ENCODE data around the gene HOXD8. TPM values are rescaled to one million over a fixed set of nuclear protein-coding genes. Genes with fewer than 3 reads are reported as not detected.

The HOXD8 gene
- total RNA-seq, 6 donors from 2014 or later, result 0.43 to 2.3 (median 0.74) TPM; not detected in 1

DNA sequence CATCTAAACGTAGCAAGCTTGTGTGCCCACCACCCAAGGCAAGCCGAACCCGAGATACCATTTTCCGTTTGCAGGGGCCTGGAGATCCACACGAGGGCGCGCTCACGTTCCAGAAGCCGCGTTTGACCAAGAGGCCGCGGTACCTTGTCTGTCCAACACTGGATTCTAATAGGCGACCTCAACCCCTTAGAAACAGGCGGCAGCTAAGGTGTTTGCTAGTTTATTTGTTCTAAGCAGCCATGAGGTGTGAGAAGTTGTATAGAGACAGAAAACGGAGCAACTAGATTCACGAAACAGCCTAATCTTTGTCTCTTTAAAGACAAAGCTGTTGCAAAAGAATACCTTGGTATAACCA lies 18.2 kb upstream of the HOXD8 start:
- TF ChIP-seq CTCF (IDR thresholded peaks at IDR 0.05), result peak in 3 of 6 experiments; percentile 10 to 19 (median 15)
- no peak for TF ChIP-seq EP300 (IDR thresholded peaks at IDR 0.05)
- DNase-seq, result no peak
- Histone ChIP-seq H3K9me3 (no peaks in the 10 kb centered on the region), H3K27ac (no peak overlapping the region), H3K27me3 (peaks cover 2 to 88% (median 57%) of the 10 kb centered on the region in 4 donors), H3K4me3 (no peak overlapping the region), H3K4me1 (peaks cover 10 to 24% (median 21%) of the 10 kb centered on the region in 4 donors), H3K36me3 (no peaks in the 10 kb centered on the region)
- ATAC-seq (ENCODE audit: low FRiP score in 2 of 2), result peak in 1 of 2 donors; percentile 52
- WGBS, 2 donors, result 3% methylated on average over 16 of the region's 16 CpGs

DNA sequence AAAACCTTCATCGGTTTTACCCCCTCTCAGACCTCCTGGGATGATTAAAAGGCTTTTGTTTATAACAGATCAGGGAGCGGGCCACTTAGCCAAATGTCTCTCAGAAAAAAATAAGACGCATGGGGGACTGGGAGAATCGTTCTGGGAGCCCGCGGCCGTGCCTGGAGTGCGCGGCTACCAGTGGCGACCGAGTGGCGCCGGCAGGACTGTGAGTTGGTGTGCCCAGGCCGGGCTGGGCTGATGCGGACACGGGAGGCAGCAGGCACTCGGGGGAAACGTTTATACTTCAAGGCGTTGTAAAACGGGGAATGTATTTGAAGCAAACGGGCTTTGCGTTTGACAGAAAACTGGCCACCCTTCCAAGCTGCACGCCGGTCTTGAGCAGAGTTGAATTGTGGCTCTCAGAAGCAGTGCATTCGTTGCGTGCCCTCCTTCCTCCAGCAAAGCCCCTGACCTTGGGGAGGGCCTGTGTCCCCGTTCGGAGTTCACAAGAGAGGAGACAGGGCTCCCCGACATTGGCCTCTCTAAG lies 17.6 kb upstream of the HOXD8 start:
- no peak overlapping the region for H3K27ac ChIP-seq

GRCh38 chr2:176112375-176113302 lies 16.9 kb upstream of the HOXD8 start:
- DNase-seq, result peak in 1 of 2 donors; percentile 33
- Histone ChIP-seq H3K9me3 (no peaks in the 10 kb centered on the region), H3K36me3 (no peaks in the 10 kb centered on the region), H3K27ac (no peak overlapping the region), H3K27me3 (peaks cover 0 to 91% (median 53%) of the 10 kb centered on the region in 4 donors), H3K4me3 (no peak overlapping the region), H3K4me1 (peaks cover 0 to 13% (median 11%) of the 10 kb centered on the region in 4 donors)
- TF ChIP-seq EP300 (IDR thresholded peaks at IDR 0.05) (no peak), POLR2A (IDR thresholded peaks at IDR 0.05) (no peak), CTCF (IDR thresholded peaks at IDR 0.05) (no peak), POLR2AphosphoS5 (IDR thresholded peaks at IDR 0.05) (no peak)
- no peak for ATAC-seq (ENCODE audit: low FRiP score in 2 of 2)
- 5 to 7% methylated on average over 10 to 39 of the region's 40 CpGs for WGBS, 2 donors

More for the DNA sequence above, 17.6 kb upstream of the HOXD8 start:
- peak in 1 of 2 donors; percentile 50 for DNase-seq
- H3K4me3 ChIP-seq, result no peak overlapping the region
- H3K4me1 ChIP-seq, result peaks cover 4 to 18% (median 15%) of the 10 kb centered on the region in 4 donors
- no peaks in the 10 kb centered on the region for H3K36me3 ChIP-seq
- peaks cover 0 to 88% (median 55%) of the 10 kb centered on the region in 4 donors for H3K27me3 ChIP-seq
- no peak for ATAC-seq (ENCODE audit: low FRiP score in 2 of 2)
- WGBS, 2 donors, result 10 to 13% methylated on average over 15 to 29 of the region's 29 CpGs
- no peaks in the 10 kb centered on the region for H3K9me3 ChIP-seq
- TF ChIP-seq POLR2A (IDR thresholded peaks at IDR 0.05), result no peak

- DNase-seq, result peak in 1 of 2 donors; percentile 47
- Histone ChIP-seq H3K4me1 (peaks cover 0 to 4% (median 4%) of the 10 kb centered on the region in 4 donors), H3K36me3 (no peaks in the 10 kb centered on the region), H3K9me3 (no peaks in the 10 kb centered on the region), H3K27me3 (peaks cover 2 to 91% (median 45%) of the 10 kb centered on the region in 4 donors), H3K27ac (no peak overlapping the region), H3K4me3 (no peak overlapping the region)
- 11 to 16% methylated on average over 24 to 26 of the region's 26 CpGs for WGBS, 2 donors
- TF ChIP-seq POLR2A (IDR thresholded peaks at IDR 0.05), result no peak
- TF ChIP-seq EP300 (IDR thresholded peaks at IDR 0.05), result no peak
- TF ChIP-seq CTCF (IDR thresholded peaks at IDR 0.05), result no peak
- no peak for TF ChIP-seq POLR2AphosphoS5 (IDR thresholded peaks at IDR 0.05)
- ATAC-seq (ENCODE audit: low FRiP score in 2 of 2), result no peak
Observed at GRCh38 chr2:176114120-176114929, 15.2 kb upstream of the HOXD8 start.

All from upper lobe of left lung (tissue), 6 donors.